H1 (cell line): Measurements from ENCODE around the gene KCNQ1. TPM values are rescaled to one million over a fixed set of nuclear protein-coding genes. Genes with fewer than 3 reads are reported as not detected.

Source experiments
- ASH2L ChIP-seq: fragments of 200-600, 300-600 bp; sonication (generic); IDR thresholded peaks from one replicate; pipeline ENCODE4 v1.7.1; 2017; ENCODE audit warnings: low read length
- CHD1 ChIP-seq: IDR thresholded peaks from 2 replicates; pipeline ENCODE4 v1.6.1; 2012; ENCODE audit warnings: low read depth, low read length, improper control_type of control experiment
- EP300 ChIP-seq, 2 experiments: IDR thresholded peaks; 1 replicate in 1 of 2; 2 replicates in 1 of 2; pipeline ENCODE4 v1.6.1; 2011 to 2012; ENCODE audit warnings: low read depth in 2 of 2, low read length in 2 of 2, mild to moderate bottlenecking in 2 of 2, borderline replicate concordance in 1 of 2, inconsistent platforms in 1 of 2, moderate library complexity in 1 of 2
- KDM4A ChIP-seq: IDR thresholded peaks from one replicate; pipeline ENCODE4 v1.7.1; 2012; ENCODE audit warnings: low read depth, mild to moderate bottlenecking, moderate library complexity, low read length, inconsistent platforms; ENCODE audit not compliant: severe bottlenecking
- MAFK ChIP-seq: IDR thresholded peaks from 2 replicates; pipeline ENCODE4 v1.6.1; 2012; ENCODE audit warnings: low read depth, mild to moderate bottlenecking, improper control_type of control experiment, low read length
- RNF2 ChIP-seq: fragments of 200-900, 300-1000 bp; sonication (generic); IDR thresholded peaks from 2 replicates; pipeline ENCODE4 v1.7.1; 2016; ENCODE audit warnings: borderline replicate concordance, low read depth, mild to moderate bottlenecking, antibody characterized with exemption, low read length; ENCODE audit not compliant: poor library complexity, severe bottlenecking; ENCODE audit errors: missing control alignments
- polyA plus RNA-seq, 7 experiments: library from polyadenylated mRNA; depleted of rRNA in 3 of 7; stranded (reverse) in 5 of 7; unstranded in 2 of 7; fragments of >200 nt in 5 of 7; fragments of 200-250 nt in 2 of 7; gene quantifications; 1 replicate in 5 of 7; 2 replicates in 1 of 7; 4 replicates in 1 of 7; pipeline versions ENCODE4 v1.2.1 to v1.2.3, GENCODE V29; 2011 to 2013; ENCODE audit warnings: missing spikeins in 2 of 7, mixed read lengths in 2 of 7
- total RNA-seq: library from RNA; stranded (reverse); fragmentation: NEBNext Ultra II Directional; extraction: Animal tissue kit (Norgen Biotek cat#: 25700); gene quantifications from 2 replicates; pipeline ENCODE4 v1.2.1, GENCODE V29; 2021

Gene KCNQ1
- total and polyA plus RNA-seq, 2 of the 8 experiments (the other 6 are each of a cell fraction or from before 2014, with no cell fraction given), result 1.9 to 2.0 TPM

DNA sequence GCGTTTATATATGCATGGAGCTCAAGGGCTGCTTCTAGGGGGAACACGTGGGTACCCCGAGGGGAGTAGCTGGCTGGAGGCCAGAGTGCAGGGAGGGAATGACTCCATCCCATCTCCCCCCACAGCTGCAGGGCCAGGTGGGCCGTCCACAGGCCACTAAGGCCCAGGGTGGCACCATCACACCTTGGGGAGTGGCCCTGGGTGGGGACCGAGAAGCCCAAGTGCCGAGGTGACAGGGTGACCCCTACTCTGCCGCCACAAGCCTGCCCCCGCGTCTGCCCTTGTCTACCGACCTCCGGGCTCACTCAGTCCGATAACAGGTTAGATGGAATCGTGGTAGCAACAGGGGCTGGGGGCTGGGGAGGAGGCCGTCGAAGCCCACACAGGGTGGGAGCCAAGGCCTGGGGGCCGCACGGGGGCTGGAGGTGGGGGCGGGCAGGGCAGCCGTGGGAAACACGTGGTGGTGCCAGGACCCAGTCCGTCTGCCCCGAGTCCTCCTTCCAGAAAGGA is 129.3 kb downstream of the KCNQ1 start (continued):
- TF ChIP-seq ASH2L, result no peak
- no peak for TF ChIP-seq EP300 (IDR thresholded peaks at IDR 0.05; ENCODE audit: borderline replicate concordance in 1 of 2, low read depth in 2 of 2, low read length in 2 of 2)
- no peak for TF ChIP-seq KDM4A
- TF ChIP-seq RNF2, result no peak
- no peak for TF ChIP-seq CHD1
- no peak for TF ChIP-seq MAFK
